Left lung (tissue), 10 donors: Measurements from ENCODE around the gene SHISA7. TPM values are rescaled to one million over a fixed set of nuclear protein-coding genes. Genes with fewer than 3 reads are reported as not detected.

Experiments used
- ATAC-seq: fragments of 200-7000 bp; cut with Tn5 transposase; one replicate; pipeline ENCODE4 v1.9.1; 2020; ENCODE audit warnings: moderate library complexity
- DNase-seq, 4 donors: peaks; one replicate each; pipeline ENCODE4 v3.0.0-alpha.2; 2013 to 2020
- H3K27ac ChIP-seq, 2 donors: fragments of 200-600 bp; sonication (generic) in 1 of 2; one replicate each; pipeline versions ENCODE4 v1.5.0 to v1.8.0; 2020 to 2021
- H3K27me3 ChIP-seq, 2 donors: fragments of 200-600 bp; sonication (generic) in 1 of 2; one replicate each; pipeline versions ENCODE4 v1.5.0 to v1.8.0; 2020 to 2021
- H3K36me3 ChIP-seq, 2 donors: fragments of 200-600 bp; sonication (generic) in 1 of 2; one replicate each; pipeline versions ENCODE4 v1.5.0 to v1.8.0; 2020 to 2021
- H3K4me1 ChIP-seq, 2 donors: fragments of 200-600 bp; one replicate each; pipeline ENCODE4 v1.8.0; 2021
- H3K4me3 ChIP-seq, 2 donors: fragments of 200-600 bp; sonication (generic) in 1 of 2; one replicate each; pipeline versions ENCODE4 v1.5.0 to v1.8.0; 2020 to 2021; ENCODE audit warnings: mild to moderate bottlenecking in 1 of 2
- H3K9me3 ChIP-seq, 2 donors: fragments of 200-600 bp; sonication (generic) in 1 of 2; one replicate each; pipeline versions ENCODE4 v1.5.0 to v1.8.0; 2020 to 2021
- CTCF ChIP-seq, 2 donors: fragments of 200-600 bp; sonication (generic) in 1 of 2; IDR thresholded peaks; one replicate each; pipeline versions ENCODE4 v1.5.0 to v1.8.0; 2021; ENCODE audit warnings: antibody characterized with exemption in 2 of 2
- intact Hi-C, 2 donors: fragments of 100-400 bp; cut with DNase I; formaldehyde crosslinking; loops; one replicate each; pipeline versions ENCODE4 v1.11.2 to v1.14.2; 2022
- polyA plus RNA-seq, 6 donors: library from polyadenylated mRNA; unstranded; fragments of 120-200 nt; gene quantifications; one replicate each; pipeline ENCODE4 v1.2.1, GENCODE V29; 2013; ENCODE audit not compliant: insufficient read length in 6 of 6
- total RNA-seq, 2 donors: library from RNA; stranded (reverse); fragmentation: NEBNext Ultra II Directional; extraction: Animal tissue kit (Norgen Biotek cat#: 25700); gene quantifications; one replicate each; pipeline ENCODE4 v1.2.1, GENCODE V29; 2021
- donor health status: DM: no; HTN: yes; CAD: no.
- donor health status: DM: no; HTN: no; CAD: no.

Gene SHISA7
- total and polyA plus RNA-seq, 8 donors = 0.11 to 0.23 (median 0.20) TPM; not detected in 2

GRCh38 chr19:55391702-55392615 lies 51.1 kb downstream of the SHISA7 start:
- Histone ChIP-seq H3K27ac (no peak overlapping the region), H3K4me1 (peaks cover 17 to 36% of the 10 kb centered on the region in 2 donors), H3K9me3 (no peaks in the 10 kb centered on the region), H3K4me3 (no peak overlapping the region), H3K36me3 (peaks cover 0 to 50% of the 10 kb centered on the region in 2 donors), H3K27me3 (no peaks in the 10 kb centered on the region)
- DNase-seq (no peak), ATAC-seq (no peak)
- TF ChIP-seq CTCF (IDR thresholded peaks at IDR 0.05) = no peak
- intact Hi-C loops = no loop called here

GRCh38 chr19:55391191-55391670 lies 51.9 kb downstream of the SHISA7 start:
- Histone ChIP-seq H3K9me3 (no peaks in the 10 kb centered on the region), H3K36me3 (peaks cover 0 to 56% of the 10 kb centered on the region in 2 donors), H3K4me3 (no peak overlapping the region), H3K4me1 (peaks cover 20 to 42% of the 10 kb centered on the region in 2 donors), H3K27ac (no peak overlapping the region), H3K27me3 (no peaks in the 10 kb centered on the region)
- TF ChIP-seq CTCF (IDR thresholded peaks at IDR 0.05) = no peak
- intact Hi-C loops = no loop called here
- no peak for DNase-seq
- no peak for ATAC-seq

- intact Hi-C loops = no loop called here
These were observed 52.6 kb downstream of the SHISA7 start for GRCh38 chr19:55390461-55390880.

GRCh38 chr19:55389386-55390317 lies 53.4 kb downstream of the SHISA7 start:
- Histone ChIP-seq H3K27me3 (no peaks in the 10 kb centered on the region), H3K36me3 (peaks cover 0 to 56% of the 10 kb centered on the region in 2 donors), H3K27ac (no peak overlapping the region), H3K4me1 (peaks cover 25 to 48% of the 10 kb centered on the region in 2 donors), H3K9me3 (no peaks in the 10 kb centered on the region), H3K4me3 (no peak overlapping the region)
- ATAC-seq = no peak
- TF ChIP-seq CTCF (IDR thresholded peaks at IDR 0.05) = no peak
- DNase-seq = no peak
- intact Hi-C loops = loop anchor here in 1 of 2 donors (10.0 kb wide), 1 partner anchor 85 kb away; no protein-coding TSS in a partner anchor

More at GRCh38 chr19:55390461-55390880, 52.6 kb downstream of the SHISA7 start:
- H3K4me3 ChIP-seq = no peak overlapping the region
- DNase-seq = no peak
- H3K9me3 ChIP-seq = no peaks in the 10 kb centered on the region
- ATAC-seq = no peak
- no peak overlapping the region for H3K27ac ChIP-seq
- peaks cover 20 to 42% of the 10 kb centered on the region in 2 donors for H3K4me1 ChIP-seq
- no peak for TF ChIP-seq CTCF (IDR thresholded peaks at IDR 0.05)
- peaks cover 0 to 56% of the 10 kb centered on the region in 2 donors for H3K36me3 ChIP-seq
- H3K27me3 ChIP-seq = no peaks in the 10 kb centered on the region
